MCF 10A (cell line): ENCODE measurements around the gene TMEM41A. TPM values are rescaled to one million over a fixed set of nuclear protein-coding genes. Genes with fewer than 3 reads are reported as not detected.

Source experiments
- Bru-seq: library from RNA; stranded (reverse); fragments of 400-500 nt; gene quantifications from one replicate; lab custom pipeline; 2021; lab: Mats Ljungman, UMichigan
- BruChase-seq, 2 experiments: library from RNA; stranded (reverse); fragments of 400-500 nt; gene quantifications; one replicate each; lab custom pipeline; 2021; lab: Mats Ljungman, UMichigan
- BruUV-seq: library from RNA; stranded (reverse); fragments of 400-500 nt; replicated peaks from 2 replicates; lab custom pipeline; 2021; lab: Mats Ljungman, UMichigan
- CTCF ChIA-PET: fragments of 300-600 bp; sonication (Branson Sonifier 250); formaldehyde crosslinking; extraction: SDS; loops from one replicate; lab custom pipeline; 2021; ENCODE audit warnings: antibody characterized with exemption, inconsistent platforms; lab: Yijun Ruan, JAX
- POLR2A ChIA-PET: fragments of 300-600, 350-650 bp; sonication (Branson Sonifier 250); formaldehyde crosslinking; extraction: SDS; loops from one replicate; lab custom pipeline; 2020; ENCODE audit warnings: antibody characterized with exemption, inconsistent platforms; lab: Yijun Ruan, JAX
- DNase-seq: peaks from one replicate; pipeline ENCODE4 v3.0.0-alpha.2; 2018; ENCODE audit not compliant: unreplicated experiment
- H3K27ac Mint-ChIP-seq: one replicate; pipeline ENCODE4 v1.8.0; 2022; ENCODE audit warnings: mild to moderate bottlenecking, low read depth, mixed read lengths; ENCODE audit not compliant: unreplicated experiment
- H3K27me3 Mint-ChIP-seq: one replicate; pipeline ENCODE4 v1.8.0; 2022; ENCODE audit warnings: mixed read lengths; ENCODE audit not compliant: insufficient read depth, unreplicated experiment
- H3K36me3 Mint-ChIP-seq: one replicate; pipeline ENCODE4 v1.8.0; 2022; ENCODE audit warnings: mild to moderate bottlenecking, moderate library complexity, mixed read lengths; ENCODE audit not compliant: insufficient read depth, unreplicated experiment
- H3K4me1 Mint-ChIP-seq: one replicate; pipeline ENCODE4 v1.8.0; 2022; ENCODE audit warnings: mixed read lengths; ENCODE audit not compliant: insufficient read depth, unreplicated experiment
- H3K4me3 Mint-ChIP-seq: one replicate; pipeline ENCODE4 v1.8.0; 2022; ENCODE audit warnings: mild to moderate bottlenecking, moderate library complexity, mixed read lengths; ENCODE audit not compliant: unreplicated experiment
- H3K9me3 Mint-ChIP-seq: one replicate; pipeline ENCODE4 v1.8.0; 2022; ENCODE audit warnings: mixed read lengths; ENCODE audit not compliant: unreplicated experiment
- CTCF ChIP-seq: fragments of 200-600 bp; IDR thresholded peaks from one replicate; pipeline ENCODE4 v1.8.0; 2022; ENCODE audit warnings: antibody characterized with exemption, mild to moderate bottlenecking; ENCODE audit not compliant: unreplicated experiment
- intact Hi-C: fragments of 100-400 bp; cut with micrococcal nuclease; formaldehyde crosslinking; loops from 2 replicates; pipeline ENCODE4 v1.14.1; 2022
- long read RNA-seq: library from polyadenylated mRNA; stranded (forward); transcript quantifications from one replicate; pipeline ENCODE4 v2.0.0, GENCODE V29; 2022
- total RNA-seq: library from RNA; stranded (reverse); gene quantifications from 2 replicates; pipeline ENCODE4 v1.2.3, GENCODE V29; 2022

The TMEM41A gene
- total RNA-seq: 15.3 and 20.0 TPM in 2 replicates
- percentile 81 among the genes with signal in this experiment for Bru-seq, nascent RNA
- percentile 85 among the genes with signal in this experiment for BruChase-seq, experiment 1, labeled RNA remaining after a 6-hour chase
- BruChase-seq, experiment 2, labeled RNA remaining after a 2-hour chase: percentile 86 among the genes with signal in this experiment
- long read RNA-seq, transcript TMEM41A-203 (5 exons, 2,827 nt): major isoform, 24 of 36 reads
- long read RNA-seq, partial matches to known transcripts: 3 of 36 reads
- long read RNA-seq, other reads (novel, unspliced or antisense): 8 of 36 reads

GRCh38 chr3:185498503-185499396 lies at the start of gene TMEM41A:
Gene TMEM41A, minus strand, starts transcription at chr3:185499035. Its CDS starts 74 bp downstream, at chr3:185498961.
- no TSS peak for BruUV-seq
- ChIA-PET CTCF (interaction anchor here (0.5 to 1.3 kb wide), 3 partner anchors 10 to 151 kb away, joined by 3 to 8 read pairs (median 5); no protein-coding TSS in a partner anchor), POLR2A (interaction anchor here (0.6 to 1.4 kb wide), 14 partner anchors 9 to 801 kb away, joined by 3 to 13 read pairs (median 4); partner anchors contain the start of genes LIPH and SENP2)
- Mint-ChIP-seq H3K9me3 (no peaks in the 10 kb centered on the region), H3K27ac (peak within 1 kb of the TSS; percentile 97), H3K27me3 (no peaks in the 10 kb centered on the region), H3K36me3 (peaks cover 22% of the 10 kb centered on the region), H3K4me1 (peaks cover 18% of the 10 kb centered on the region), H3K4me3 (peak within 1 kb of the TSS; percentile 96)
- intact Hi-C loops: loop anchor here (1.0 to 2.0 kb wide), 3 partner anchors 50 to 77 kb away; no protein-coding TSS in a partner anchor
- peak; percentile 88 for DNase-seq
- TF ChIP-seq CTCF: no peak

GRCh38 chr3:185540695-185541094 lies 41.9 kb upstream of the TMEM41A start:
- intact Hi-C loops: no loop called here
- H3K27me3 Mint-ChIP-seq: no peaks in the 10 kb centered on the region
- no peak overlapping the region for H3K27ac Mint-ChIP-seq
- H3K4me1 Mint-ChIP-seq: peaks cover 8% of the 10 kb centered on the region
- ChIA-PET CTCF (no interaction called here), POLR2A (no interaction called here)
- H3K4me3 Mint-ChIP-seq: no peak overlapping the region
- DNase-seq: no peak
- TF ChIP-seq CTCF: no peak
- H3K9me3 Mint-ChIP-seq: no peaks in the 10 kb centered on the region
- no TSS peak for BruUV-seq
- peaks cover 6% of the 10 kb centered on the region for H3K36me3 Mint-ChIP-seq

- intact Hi-C loops: no loop called here
- H3K4me1 Mint-ChIP-seq: peaks cover 8% of the 10 kb centered on the region
- H3K27me3 Mint-ChIP-seq: no peaks in the 10 kb centered on the region
- ChIA-PET POLR2A (no interaction called here), CTCF (no interaction called here)
- H3K4me3 Mint-ChIP-seq: no peak overlapping the region
- no peak overlapping the region for H3K27ac Mint-ChIP-seq
- no TSS peak for BruUV-seq
- DNase-seq: no peak
- no peak for TF ChIP-seq CTCF
- peaks cover 6% of the 10 kb centered on the region for H3K36me3 Mint-ChIP-seq
- no peaks in the 10 kb centered on the region for H3K9me3 Mint-ChIP-seq
Observed at GRCh38 chr3:185539934-185540333, 41.1 kb upstream of the TMEM41A start.
